HCT116 (cell line): Measurements from ENCODE around the gene DEPDC1B. TPM values are rescaled to one million over a fixed set of nuclear protein-coding genes. Genes with fewer than 3 reads are reported as not detected.

Experiments
- ATAC-seq: fragments of 200-7000 bp; cut with Tn5 transposase; 2 replicates; pipeline ENCODE4 v1.9.1; 2020; ENCODE audit warnings: mild to moderate bottlenecking, moderate library complexity
- BruUV-seq: library from RNA; stranded (reverse); fragments of 400-500 nt; replicated peaks from 2 replicates; lab custom pipeline; 2021; lab: Mats Ljungman, UMichigan
- CTCF ChIA-PET: fragments of 300-600 bp; sonication (Branson Sonifier 250); formaldehyde crosslinking; loops from one replicate; lab custom pipeline; 2021; ENCODE audit warnings: antibody characterized with exemption; lab: Charles Lee
- POLR2A ChIA-PET: fragments of 300-600, 350-600 bp; sonication (Branson Sonifier 250); formaldehyde crosslinking; loops from one replicate; lab custom pipeline; 2021; ENCODE audit warnings: antibody characterized with exemption; lab: Charles Lee
- RAD21 ChIA-PET, 2 experiments: fragments of 300-600 bp; sonication (Branson Sonifier 250); formaldehyde crosslinking; loops; one replicate each; lab custom pipeline; 2023; ENCODE audit warnings: low total read pairs in 2 of 2; ENCODE audit not compliant: uncharacterized antibody in 2 of 2, unreplicated experiment in 2 of 2, low non-redundant PET in 1 of 2; lab: Charles Lee
- DNase-seq: peaks from one replicate; pipeline ENCODE4 v3.0.0-alpha.2; 2010; ENCODE audit warnings: low read depth, low spot score
- H2AFZ ChIP-seq: fragments of 200-600 bp; shearing (Covaris generic), sonication (generic); 2 replicates; pipeline ENCODE4 v1.6.1; 2017; ENCODE audit warnings: low read depth, mixed run types, mixed read lengths, antibody characterized with exemption, low read length; ENCODE audit not compliant: poor library complexity, severe bottlenecking
- H3K27ac ChIP-seq: 2 replicates; pipeline ENCODE4 v1.5.1; 2012; ENCODE audit warnings: low read depth, low read length
- H3K27me3 ChIP-seq: fragments of 200-600 bp; sonication (generic); 2 replicates; pipeline ENCODE4 v1.6.1; 2016; ENCODE audit warnings: mixed run types, low read length, mixed read lengths; ENCODE audit not compliant: insufficient read depth
- H3K36me3 ChIP-seq, 2 experiments: fragments of 200-500 bp in 1 of 2; fragments of 200-600 bp in 1 of 2; sonication (Bioruptor generic) in 1 of 2; sonication (generic) in 1 of 2; 2 replicates each; pipeline versions ENCODE4 v1.5.1 to v1.6.1; 2014 to 2016; ENCODE audit warnings: low read length in 2 of 2, inconsistent platforms in 1 of 2, mixed read lengths in 1 of 2, mixed run types in 1 of 2; ENCODE audit not compliant: insufficient read depth in 2 of 2, control insufficient read depth in 1 of 2
- H3K4me1 ChIP-seq, 2 experiments: fragments of 200-600 bp in 1 of 2; sonication (generic) in 1 of 2; 2 replicates each; pipeline versions ENCODE4 v1.5.1 to v1.6.1; 2012 to 2017; ENCODE audit warnings: low read length in 2 of 2, inconsistent platforms in 1 of 2, mild to moderate bottlenecking in 1 of 2, mixed read lengths in 1 of 2, mixed run types in 1 of 2, moderate library complexity in 1 of 2; ENCODE audit not compliant: insufficient read depth in 2 of 2, control insufficient read depth in 1 of 2
- H3K4me2 ChIP-seq: fragments of 200-600 bp; sonication (generic); 2 replicates; pipeline ENCODE4 v1.6.1; 2017; ENCODE audit warnings: mixed run types, low read length, mixed read lengths
- H3K4me3 ChIP-seq, 2 experiments: fragments of 200-600 bp in 1 of 2; sonication (generic) in 1 of 2; replicated peaks in 1 of 2; 2 replicates each; pipeline ENCODE4 v1.5.1; 2011 to 2016; ENCODE audit warnings: low read length in 2 of 2, control low read depth in 1 of 2, low read depth in 1 of 2, mild to moderate bottlenecking in 1 of 2, mixed read lengths in 1 of 2, mixed run types in 1 of 2
- H3K79me2 ChIP-seq: fragments of 200-600 bp; sonication (generic); 2 replicates; pipeline ENCODE4 v1.6.1; 2017; ENCODE audit warnings: mild to moderate bottlenecking, mixed run types, low read length, moderate library complexity, mixed read lengths; ENCODE audit not compliant: insufficient read depth
- H3K9ac ChIP-seq: fragments of 200-600 bp; sonication (generic); 2 replicates; pipeline ENCODE4 v1.6.1; 2016; ENCODE audit warnings: low read length, mixed read lengths
- H3K9me2 ChIP-seq: fragments of 200-600 bp; sonication (generic), shearing (Covaris generic); 2 replicates; pipeline ENCODE4 v1.6.1; 2017; ENCODE audit warnings: mixed run types, mild to moderate bottlenecking, moderate library complexity; ENCODE audit not compliant: insufficient read depth
- H3K9me3 ChIP-seq, 2 experiments: fragments of 200-500 bp in 1 of 2; fragments of 200-600 bp in 1 of 2; sonication (Bioruptor generic) in 1 of 2; sonication (generic) in 1 of 2; 2 replicates each; pipeline ENCODE4 v1.6.1; 2014 to 2017; ENCODE audit warnings: low read length in 2 of 2, mixed read lengths in 2 of 2, inconsistent platforms in 1 of 2, low read depth in 1 of 2, mild to moderate bottlenecking in 1 of 2, mixed run types in 1 of 2, moderate library complexity in 1 of 2; ENCODE audit not compliant: control insufficient read depth in 1 of 2, insufficient read depth in 1 of 2
- H4K20me1 ChIP-seq: fragments of 200-600 bp; sonication (generic), shearing (Covaris generic); 2 replicates; pipeline ENCODE4 v1.6.1; 2017; ENCODE audit warnings: mixed run types, mild to moderate bottlenecking, moderate library complexity; ENCODE audit not compliant: insufficient read depth
- CEBPB ChIP-seq: IDR thresholded peaks from 2 replicates; pipeline ENCODE4 v1.6.1; 2012; ENCODE audit warnings: low read depth
- JUND ChIP-seq: IDR thresholded peaks from 2 replicates; pipeline ENCODE4 v1.6.1; 2012
- SP1 ChIP-seq: IDR thresholded peaks from 2 replicates; pipeline ENCODE4 v1.6.1; 2012; ENCODE audit warnings: low read depth
- SRF ChIP-seq: IDR thresholded peaks from 2 replicates; pipeline ENCODE4 v1.6.1; 2012; ENCODE audit warnings: low read depth
- YY1 ChIP-seq: IDR thresholded peaks from 2 replicates; pipeline ENCODE4 v1.6.1; 2011; ENCODE audit warnings: low read length, low read depth, moderate library complexity, mild to moderate bottlenecking; ENCODE audit not compliant: insufficient replicate concordance; ENCODE audit errors: extremely low read depth
- intact Hi-C: fragments of 100-400 bp; cut with micrococcal nuclease; formaldehyde crosslinking; loops from 2 replicates; pipeline ENCODE4 v1.10.0; 2022
- total RNA-seq: library from RNA; stranded (reverse); gene quantifications from one replicate; pipeline ENCODE4 v1.2.1, GENCODE V29; 2021; ENCODE audit not compliant: unreplicated experiment
- TF ChIP-seq, protein P1 (sequence below): IDR thresholded peaks from 2 replicates; pipeline ENCODE4 v1.6.1; 2011; ENCODE audit warnings: mild to moderate bottlenecking, low read length, moderate library complexity; ENCODE audit not compliant: insufficient replicate concordance; ENCODE audit errors: extremely low read depth
- TF ChIP-seq, protein P2 (sequence below), 3 experiments: fragments of 200-600 bp in 1 of 3; sonication (generic) in 1 of 3; IDR thresholded peaks in 2 of 3; conservative IDR thresholded peaks in 1 of 3; 2 replicates each; pipeline ENCODE4 v1.5.1; 2012 to 2017; ENCODE audit warnings: low read depth in 2 of 3, low read length in 2 of 3, antibody characterized with exemption in 1 of 3, borderline replicate concordance in 1 of 3, control low read depth in 1 of 3, mild to moderate bottlenecking in 1 of 3, mixed read lengths in 1 of 3, mixed run types in 1 of 3, moderate library complexity in 1 of 3; ENCODE audit not compliant: insufficient read depth in 1 of 3
- TF ChIP-seq, protein P3 (sequence below): IDR thresholded peaks from 2 replicates; pipeline ENCODE4 v1.6.1; 2012
- TF ChIP-seq, protein P4 (sequence below): IDR thresholded peaks from 2 replicates; pipeline ENCODE4 v1.6.1; 2012

The DEPDC1B gene
- total RNA-seq, 1 experiment from 2014 or later, result 39.7 TPM

DNA sequence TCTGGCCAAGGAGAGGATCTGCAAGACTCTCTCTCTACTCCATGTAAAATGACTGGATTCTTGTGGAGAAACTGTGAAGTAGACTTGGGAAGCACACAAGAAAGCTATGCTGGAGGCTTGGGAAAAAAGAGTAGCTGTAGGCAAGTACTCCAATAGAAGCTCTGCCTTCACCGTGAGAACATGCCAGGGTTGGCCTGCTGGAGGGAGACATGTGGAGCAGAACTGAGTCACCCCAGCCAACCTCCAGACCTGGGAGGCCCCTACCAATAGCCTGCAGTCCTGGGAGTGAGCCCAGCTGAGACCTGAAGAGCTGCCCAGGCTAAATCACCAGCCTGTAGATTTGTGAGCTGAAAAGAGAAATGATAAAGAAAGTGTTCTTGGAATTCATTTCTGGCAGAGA, 66.6 kb downstream of the DEPDC1B start:
- Histone ChIP-seq H3K4me1 (no peaks in the 10 kb centered on the region), H3K9me2 (no peaks in the 10 kb centered on the region), H3K36me3 (peaks cover 5 to 7% of the 10 kb centered on the region in 2 experiments; a peak in 2 of 4 replicates), H4K20me1 (no peaks in the 10 kb centered on the region), H3K27me3 (no peaks in the 10 kb centered on the region), H3K27ac (no peak overlapping the region), H3K79me2 (no peaks in the 10 kb centered on the region), H3K4me3 (no peak overlapping the region), H2AFZ (no peak overlapping the region), H3K9me3 (no peaks in the 10 kb centered on the region; a peak in 1 of 4 replicates), H3K9ac (no peak overlapping the region), H3K4me2 (no peak overlapping the region)
- DNase-seq (no peak), ATAC-seq (no peak)
- RAD21 ChIA-PET, result no interaction called here
- no TSS peak for BruUV-seq
- TF ChIP-seq, protein P1, sequence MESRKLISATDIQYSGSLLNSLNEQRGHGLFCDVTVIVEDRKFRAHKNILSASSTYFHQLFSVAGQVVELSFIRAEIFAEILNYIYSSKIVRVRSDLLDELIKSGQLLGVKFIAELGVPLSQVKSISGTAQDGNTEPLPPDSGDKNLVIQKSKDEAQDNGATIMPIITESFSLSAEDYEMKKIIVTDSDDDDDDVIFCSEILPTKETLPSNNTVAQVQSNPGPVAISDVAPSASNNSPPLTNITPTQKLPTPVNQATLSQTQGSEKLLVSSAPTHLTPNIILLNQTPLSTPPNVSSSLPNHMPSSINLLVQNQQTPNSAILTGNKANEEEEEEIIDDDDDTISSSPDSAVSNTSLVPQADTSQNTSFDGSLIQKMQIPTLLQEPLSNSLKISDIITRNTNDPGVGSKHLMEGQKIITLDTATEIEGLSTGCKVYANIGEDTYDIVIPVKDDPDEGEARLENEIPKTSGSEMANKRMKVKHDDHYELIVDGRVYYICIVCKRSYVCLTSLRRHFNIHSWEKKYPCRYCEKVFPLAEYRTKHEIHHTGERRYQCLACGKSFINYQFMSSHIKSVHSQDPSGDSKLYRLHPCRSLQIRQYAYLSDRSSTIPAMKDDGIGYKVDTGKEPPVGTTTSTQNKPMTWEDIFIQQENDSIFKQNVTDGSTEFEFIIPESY, result no peak
- TF ChIP-seq, protein P2, sequence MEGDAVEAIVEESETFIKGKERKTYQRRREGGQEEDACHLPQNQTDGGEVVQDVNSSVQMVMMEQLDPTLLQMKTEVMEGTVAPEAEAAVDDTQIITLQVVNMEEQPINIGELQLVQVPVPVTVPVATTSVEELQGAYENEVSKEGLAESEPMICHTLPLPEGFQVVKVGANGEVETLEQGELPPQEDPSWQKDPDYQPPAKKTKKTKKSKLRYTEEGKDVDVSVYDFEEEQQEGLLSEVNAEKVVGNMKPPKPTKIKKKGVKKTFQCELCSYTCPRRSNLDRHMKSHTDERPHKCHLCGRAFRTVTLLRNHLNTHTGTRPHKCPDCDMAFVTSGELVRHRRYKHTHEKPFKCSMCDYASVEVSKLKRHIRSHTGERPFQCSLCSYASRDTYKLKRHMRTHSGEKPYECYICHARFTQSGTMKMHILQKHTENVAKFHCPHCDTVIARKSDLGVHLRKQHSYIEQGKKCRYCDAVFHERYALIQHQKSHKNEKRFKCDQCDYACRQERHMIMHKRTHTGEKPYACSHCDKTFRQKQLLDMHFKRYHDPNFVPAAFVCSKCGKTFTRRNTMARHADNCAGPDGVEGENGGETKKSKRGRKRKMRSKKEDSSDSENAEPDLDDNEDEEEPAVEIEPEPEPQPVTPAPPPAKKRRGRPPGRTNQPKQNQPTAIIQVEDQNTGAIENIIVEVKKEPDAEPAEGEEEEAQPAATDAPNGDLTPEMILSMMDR (IDR thresholded peaks at IDR 0.05 in 2 of 3, conservative IDR thresholded peaks at IDR 0.05 in 1 of 3; ENCODE audit: borderline replicate concordance in 1 of 3, insufficient read depth in 1 of 3, low read depth in 2 of 3, low read length in 2 of 3), result no peak
- no peak for TF ChIP-seq SP1
- TF ChIP-seq CEBPB, result no peak
- no peak for TF ChIP-seq JUND
- no peak for TF ChIP-seq SRF
- TF ChIP-seq YY1, result no peak
- TF ChIP-seq, protein P3, sequence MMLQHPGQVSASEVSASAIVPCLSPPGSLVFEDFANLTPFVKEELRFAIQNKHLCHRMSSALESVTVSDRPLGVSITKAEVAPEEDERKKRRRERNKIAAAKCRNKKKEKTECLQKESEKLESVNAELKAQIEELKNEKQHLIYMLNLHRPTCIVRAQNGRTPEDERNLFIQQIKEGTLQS, result no peak
- TF ChIP-seq, protein P4, sequence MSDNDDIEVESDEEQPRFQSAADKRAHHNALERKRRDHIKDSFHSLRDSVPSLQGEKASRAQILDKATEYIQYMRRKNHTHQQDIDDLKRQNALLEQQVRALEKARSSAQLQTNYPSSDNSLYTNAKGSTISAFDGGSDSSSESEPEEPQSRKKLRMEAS, result no peak
- intact Hi-C loops, result no loop called here
- CTCF ChIA-PET, result no interaction called here
- POLR2A ChIA-PET, result no interaction called here
